Ammon's horn (tissue), 1 donor: ENCODE measurements around the gene ATP9A.
"Not testable (repeated sequence)": the region's sequence is repeated elsewhere in the genome, so short reads cannot be mapped to it uniquely, and the experiment has no call there.

Source experiments
- DNase-seq: peaks from one replicate; pipeline ENCODE4 v3.0.0-alpha.2; 2016; ENCODE audit warnings: low spot score

ATP9A gene

DNA sequence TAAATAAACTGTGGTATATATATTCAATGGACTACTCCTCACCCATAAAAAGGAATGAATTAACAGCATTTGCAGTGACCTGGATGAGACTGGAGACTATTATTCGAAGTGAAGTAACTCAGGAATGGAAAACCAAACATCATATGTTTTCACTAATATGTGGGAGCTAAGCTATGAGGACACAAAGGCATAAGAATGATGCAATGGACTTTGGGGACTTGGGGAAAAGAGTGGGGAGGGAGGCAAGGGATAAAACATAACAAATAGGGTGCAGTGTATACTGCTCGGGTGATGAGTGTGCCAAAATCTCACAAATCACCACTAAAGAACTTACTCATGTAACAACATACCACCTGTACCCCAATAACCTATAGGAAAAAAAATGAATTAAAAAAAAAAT lies 45.2 kb downstream of the ATP9A start:
- DNase-seq = not testable (repeated sequence)

DNA sequence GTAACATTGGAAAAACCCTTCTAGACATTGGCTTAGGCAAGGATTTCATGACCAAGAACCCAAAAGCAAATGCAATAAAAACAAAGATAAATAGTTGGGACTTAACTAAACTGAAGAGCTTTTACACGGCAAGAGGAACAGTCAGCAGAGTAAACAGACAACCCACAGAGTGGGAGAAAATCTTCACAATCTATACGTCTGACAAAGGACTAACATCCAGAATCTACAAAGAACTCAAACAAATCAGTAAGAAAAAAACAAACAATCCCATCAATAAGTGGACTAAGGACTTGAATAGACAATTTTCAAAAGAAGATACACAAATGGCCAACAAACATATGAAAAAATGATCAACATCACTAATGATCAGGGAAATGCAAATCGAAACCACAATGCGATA lies 45.9 kb downstream of the ATP9A start:
- not testable (repeated sequence) for DNase-seq

DNA sequence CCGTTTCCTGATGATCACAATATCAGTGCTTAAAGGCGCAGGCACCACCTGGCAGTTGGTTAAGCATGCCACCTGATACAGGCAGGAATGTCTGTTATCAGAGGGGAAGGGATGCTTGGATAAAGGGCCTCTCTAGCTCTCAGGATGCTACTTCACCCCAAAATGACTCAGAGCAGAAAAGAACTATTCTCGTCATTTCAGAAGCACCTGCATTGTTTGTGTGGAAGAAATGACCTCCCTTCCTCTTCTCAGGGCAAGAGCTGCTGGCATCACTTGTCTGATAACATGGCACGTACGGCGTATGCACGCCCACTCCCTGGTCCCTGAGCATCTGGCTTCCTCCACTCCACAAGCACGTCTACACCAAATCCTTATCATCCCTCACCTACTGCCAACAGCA lies 47.3 kb downstream of the ATP9A start:
- DNase-seq = no peak

DNA sequence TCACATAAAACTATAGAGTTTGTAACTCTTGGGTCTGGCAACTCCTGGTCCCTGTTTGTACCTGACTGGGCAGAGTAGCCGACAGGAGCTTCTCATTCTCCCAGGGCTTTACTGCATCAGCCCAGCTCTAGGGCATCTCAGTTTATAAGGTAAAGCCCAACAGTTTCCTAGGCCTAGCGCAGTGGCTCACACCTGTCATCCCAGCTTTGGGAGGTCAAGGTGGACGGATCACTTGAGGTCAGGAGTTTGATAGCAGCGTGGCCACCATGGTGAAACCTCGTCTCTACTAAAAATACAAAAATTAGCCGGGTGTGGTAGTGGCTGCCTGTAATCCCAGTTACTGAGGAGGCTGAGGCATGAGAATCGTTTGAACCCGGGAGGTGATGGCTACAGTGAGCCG lies 47.8 kb downstream of the ATP9A start:
- DNase-seq = no peak

DNA sequence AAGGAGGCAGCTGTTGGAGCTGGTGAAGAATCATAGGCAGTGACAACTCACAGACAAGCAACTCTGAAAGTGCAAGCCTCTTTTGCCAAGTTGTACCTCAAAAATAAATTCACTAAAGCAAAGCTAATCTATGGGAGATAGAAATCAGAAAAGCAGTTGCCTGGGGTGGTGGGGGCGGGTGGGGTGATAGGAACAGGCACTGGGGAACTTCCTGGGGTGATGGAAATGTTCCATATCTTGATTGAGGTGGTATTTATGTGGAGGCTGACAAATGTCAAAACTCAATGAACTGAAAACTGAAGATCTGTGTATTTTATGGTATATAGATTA lies 52.4 kb downstream of the ATP9A start:
- no peak for DNase-seq

DNA sequence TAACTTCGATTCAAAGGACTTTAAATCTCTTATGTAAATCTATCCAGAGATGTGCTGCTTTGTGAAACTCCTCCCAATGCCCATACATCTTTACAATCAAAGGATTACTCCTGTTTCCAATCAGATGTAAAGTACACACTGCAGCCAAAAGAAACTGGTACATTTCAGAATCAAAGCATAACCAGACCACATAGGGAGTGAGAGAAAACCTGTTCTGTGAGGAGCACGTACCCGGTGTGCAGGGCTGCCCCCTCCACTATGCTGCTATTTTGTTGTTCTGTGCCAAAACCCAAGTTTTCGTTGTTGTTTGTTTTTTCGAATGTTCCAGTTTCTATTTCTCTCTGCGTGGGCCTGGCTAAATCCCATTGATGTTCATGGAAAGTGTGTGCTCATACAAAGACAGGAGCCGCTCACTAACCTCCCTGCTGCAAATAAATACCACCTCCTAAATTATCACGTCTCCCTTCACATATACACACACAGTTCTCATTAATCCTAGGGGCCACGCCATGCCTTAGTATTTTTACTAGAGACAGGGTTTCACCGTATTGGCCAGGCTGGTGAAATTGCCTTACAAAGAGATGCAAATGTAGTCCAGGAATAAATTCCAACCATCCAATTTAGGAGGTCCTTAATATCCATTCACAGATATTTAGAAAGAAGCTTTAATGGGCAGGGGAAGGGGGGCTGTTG lies 52.9 kb downstream of the ATP9A start:
- DNase-seq = no peak

DNA sequence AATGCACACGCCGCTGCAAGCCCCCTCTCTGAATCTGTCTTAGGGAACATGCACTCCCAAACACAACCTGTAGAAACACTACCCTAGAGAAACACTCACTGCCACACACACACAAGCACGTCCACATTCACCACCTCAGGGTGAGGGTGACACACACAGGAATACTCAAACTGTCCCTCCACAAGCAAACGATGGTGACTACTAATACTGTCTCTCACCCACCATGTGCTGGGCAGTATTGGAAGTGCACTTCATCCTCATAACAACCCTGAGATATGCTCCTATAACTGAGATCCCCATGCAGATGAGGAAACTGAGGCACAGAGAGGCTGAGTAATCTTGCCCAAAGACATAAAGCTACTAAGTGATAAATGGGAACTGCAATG lies 55.0 kb downstream of the ATP9A start:
- no peak for DNase-seq

DNA sequence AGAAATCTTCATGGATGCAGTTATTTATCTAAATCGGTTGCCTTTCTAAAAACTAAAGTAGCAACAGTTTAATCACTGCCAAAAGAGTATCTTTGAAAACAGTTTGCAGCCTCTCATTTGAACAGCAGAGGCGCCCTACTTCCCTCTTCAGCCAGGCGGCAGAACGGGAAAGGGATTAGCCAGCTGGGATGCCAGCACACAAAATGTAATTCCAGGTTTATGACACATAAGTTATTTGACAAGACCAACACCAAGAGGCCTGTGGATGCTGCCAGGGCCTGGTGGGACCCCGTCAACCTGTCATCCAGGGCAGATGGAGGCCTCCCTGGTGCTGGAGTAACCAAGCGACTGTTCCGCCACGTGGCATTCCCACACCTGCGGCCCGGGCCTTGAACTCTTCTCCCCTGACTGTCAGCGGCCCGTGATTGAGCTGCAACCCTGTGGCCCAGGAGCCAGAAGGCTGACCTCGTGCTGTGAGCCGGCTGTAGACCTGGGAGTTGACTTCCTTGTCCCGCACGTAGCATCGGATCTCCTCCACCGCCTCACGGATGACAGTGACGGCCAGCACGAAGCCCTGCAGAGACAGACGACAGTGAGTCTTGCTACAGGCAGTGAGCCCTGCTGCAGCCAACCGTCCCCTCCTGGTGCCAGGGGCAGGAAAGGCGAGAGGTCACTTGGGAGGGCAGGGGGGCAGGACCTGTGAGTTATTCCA lies 55.5 kb downstream of the ATP9A start:
- peak; percentile 71 for DNase-seq

DNA sequence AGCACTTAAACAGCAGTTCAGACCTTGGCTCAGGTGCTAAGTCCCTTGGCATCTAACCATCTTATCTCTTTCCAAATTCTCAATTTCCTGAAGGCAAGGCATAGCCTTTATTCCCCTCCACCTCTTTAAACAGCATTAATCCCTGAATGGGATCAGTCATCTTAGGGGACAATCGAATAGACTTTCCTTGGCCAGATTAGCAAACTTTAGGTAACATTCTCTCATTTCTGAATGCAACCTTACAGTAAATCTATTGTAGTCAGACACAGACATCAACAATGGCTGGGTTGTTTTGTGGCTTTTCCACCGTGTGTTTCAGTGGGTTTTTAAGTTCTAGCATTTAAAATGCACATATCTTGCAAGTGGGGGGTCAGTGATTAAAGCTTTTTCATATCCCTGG lies 56.8 kb downstream of the ATP9A start:
- no peak for DNase-seq

DNA sequence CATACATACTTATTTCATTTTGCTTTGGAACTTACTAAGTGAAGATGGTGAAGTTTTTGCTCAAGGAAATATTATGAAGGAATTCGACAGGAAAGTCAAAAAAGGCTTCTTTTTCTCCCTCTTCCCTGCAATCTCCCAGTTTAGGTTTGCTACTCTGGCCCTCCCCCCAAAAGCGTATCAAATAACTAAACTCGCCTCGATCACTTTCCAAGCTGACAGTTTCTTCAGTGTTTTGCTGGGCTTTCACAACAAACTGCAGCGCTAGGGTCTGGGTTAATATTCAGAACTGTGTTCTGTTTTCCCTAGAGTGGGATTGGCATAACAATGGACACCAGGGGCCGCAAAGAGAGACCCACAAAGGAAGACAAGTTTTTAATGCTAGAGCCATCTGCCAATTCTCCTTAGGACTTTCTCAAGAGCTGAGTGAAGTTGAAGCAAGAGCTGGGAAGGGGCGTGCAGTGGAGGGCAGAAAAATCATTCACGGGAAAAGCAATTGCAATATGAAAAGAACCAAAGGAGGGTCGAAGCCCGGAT lies 57.8 kb downstream of the ATP9A start:
- DNase-seq = no peak

DNA sequence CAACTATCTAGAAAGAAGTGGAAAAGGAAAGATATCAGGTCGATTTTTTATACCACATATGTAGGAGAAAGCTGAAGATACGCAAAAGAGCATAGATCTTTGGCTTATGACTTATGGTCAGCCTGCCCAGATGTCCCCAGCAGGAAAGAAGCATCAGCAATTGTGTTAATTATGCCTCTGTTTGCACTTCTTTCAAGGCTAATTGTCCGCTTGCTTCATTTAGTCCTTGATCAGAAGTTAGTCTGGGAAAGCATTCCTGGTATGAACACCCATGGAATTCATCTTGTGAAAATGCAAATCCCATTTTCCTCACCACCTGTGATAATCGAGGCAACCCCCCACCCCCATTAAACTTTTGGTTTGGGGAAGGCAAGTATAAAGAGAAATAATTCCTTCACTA lies 62.8 kb downstream of the ATP9A start:
- no peak for DNase-seq

DNA sequence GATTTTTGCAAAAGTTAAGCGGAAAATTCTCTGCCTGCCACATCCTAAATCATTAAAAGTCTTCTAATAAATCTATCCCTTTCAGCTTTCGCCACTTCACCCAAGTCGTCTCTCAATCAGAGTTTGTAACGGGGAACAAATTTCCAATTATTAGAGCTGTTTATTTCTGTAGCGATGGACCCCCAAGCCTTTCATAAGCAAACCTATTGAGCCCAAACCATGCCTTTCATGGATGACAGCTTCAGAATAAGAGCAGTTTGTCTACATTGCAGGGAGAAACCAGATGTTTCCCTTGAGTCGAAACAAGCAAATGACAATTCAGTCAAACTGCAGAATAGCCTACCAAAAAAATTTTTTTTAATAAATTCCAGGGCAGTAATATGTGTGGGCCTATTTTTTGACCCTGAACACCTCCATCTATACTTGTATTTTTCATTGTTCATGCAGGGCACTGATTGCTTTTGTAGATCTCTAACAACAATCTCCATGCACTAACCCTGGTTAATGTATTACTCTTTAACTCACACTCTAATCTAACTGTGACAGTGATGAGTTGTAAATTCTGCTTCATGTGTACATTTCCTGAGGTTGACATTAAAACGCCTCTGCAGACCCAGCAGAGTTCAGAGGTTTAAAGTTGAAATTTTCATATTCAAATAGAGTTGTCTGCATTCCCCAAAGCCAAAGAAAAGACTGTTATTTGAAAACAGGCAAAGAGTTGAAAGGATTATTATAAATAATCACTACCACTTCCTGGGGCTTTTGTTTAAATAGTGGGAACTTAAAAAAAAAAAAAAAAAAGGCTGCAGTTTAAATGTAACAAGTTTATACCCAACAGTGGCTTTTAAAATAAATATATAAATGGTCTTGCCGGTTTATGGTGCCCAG lies 64.5 kb downstream of the ATP9A start:
- DNase-seq = no peak

DNA sequence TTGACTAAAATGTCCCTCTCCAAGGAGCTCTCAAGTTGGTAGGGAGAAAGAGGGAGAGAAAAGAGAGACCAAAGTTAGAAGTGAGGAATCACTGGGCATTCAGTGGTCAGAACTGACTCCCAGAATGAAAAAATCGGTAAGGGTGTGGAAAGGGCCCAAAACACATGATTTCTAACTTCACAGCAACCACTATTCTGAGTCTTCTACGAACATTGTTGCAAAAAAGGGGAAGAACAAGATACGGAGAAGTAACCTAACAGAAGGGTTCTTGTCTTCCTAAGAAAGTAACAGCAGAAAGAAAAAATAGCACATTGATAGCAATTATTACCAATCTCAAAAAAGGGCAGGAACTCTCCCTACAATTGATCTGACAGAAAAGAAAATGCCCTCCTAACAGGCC lies 65.6 kb downstream of the ATP9A start:
- no peak for DNase-seq

DNA sequence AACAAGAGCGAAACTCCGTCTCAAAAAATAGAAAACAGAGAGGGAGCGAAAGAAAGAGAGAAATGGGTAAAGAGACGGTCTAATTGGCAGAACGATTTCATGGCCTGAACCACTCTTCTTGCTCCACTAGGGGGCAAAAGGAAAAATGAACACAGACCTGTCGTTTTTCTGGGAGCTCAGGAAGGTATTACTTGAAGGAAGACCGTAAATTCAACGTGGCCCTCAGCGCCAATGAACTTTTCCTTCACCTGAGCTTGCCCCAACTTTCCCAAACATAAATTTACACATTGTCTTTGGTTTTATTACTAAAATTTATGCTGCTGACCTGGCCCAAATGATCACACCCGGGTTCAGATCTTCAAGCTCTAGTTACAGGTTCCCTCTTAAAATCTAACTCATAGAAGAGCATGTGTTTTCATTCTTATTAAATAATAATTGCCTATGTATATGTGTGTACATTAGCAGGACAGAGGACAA lies 67.3 kb downstream of the ATP9A start:
- peak; percentile 50 for DNase-seq

DNA sequence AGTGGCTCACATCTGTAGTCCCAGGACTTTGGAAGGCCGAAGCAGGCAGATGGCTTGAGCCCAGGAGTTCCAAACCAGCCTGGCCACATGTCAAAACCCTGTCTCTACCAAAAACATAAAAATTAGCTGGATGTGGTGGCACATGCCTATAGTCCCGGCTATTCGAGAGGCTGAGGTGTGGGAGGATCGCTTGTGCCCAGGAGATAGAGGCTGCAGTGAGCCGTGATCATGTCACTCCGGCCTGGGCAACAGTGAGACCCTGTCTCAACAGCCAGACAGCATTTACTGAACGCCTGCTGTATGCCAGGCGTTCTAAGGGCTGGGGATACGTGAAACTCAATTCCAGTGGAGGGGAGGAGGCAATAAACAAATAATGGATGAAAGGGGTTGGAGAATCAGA lies 69.9 kb downstream of the ATP9A start:
- DNase-seq = no peak

DNA sequence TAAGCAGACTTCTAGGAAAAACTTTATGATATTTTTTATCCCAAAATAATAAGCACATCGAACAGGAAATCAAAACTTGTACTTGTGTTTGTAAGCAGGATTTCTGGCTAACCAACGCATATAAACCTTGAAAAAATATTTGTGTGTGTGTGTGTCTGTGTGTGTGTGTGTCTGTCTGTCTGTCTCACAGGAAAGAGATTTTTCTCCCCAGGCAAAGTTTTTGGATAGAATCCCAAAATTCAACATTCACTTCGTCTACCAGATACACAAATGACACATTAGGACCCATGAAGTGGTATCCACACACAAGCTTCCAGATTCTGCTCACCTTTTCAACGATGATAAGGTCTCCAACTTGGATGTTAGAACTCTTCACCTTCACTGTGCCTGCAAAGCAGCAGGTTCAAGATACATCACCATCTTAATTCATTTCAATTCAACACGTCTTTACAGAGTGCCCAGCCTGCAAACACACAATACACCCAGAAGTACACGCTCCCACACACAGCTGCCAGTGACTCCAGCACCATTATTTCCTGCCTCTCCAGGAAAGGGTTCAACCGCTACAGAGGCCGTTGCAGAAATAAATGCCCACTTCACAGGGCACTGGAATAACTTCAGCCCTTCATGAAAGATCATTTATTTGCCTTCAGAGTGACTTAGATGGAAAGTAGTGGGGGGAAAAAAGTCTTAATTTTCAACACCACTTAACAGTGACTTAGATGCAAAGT lies 70.9 kb downstream of the ATP9A start:
- DNase-seq = no peak

DNA sequence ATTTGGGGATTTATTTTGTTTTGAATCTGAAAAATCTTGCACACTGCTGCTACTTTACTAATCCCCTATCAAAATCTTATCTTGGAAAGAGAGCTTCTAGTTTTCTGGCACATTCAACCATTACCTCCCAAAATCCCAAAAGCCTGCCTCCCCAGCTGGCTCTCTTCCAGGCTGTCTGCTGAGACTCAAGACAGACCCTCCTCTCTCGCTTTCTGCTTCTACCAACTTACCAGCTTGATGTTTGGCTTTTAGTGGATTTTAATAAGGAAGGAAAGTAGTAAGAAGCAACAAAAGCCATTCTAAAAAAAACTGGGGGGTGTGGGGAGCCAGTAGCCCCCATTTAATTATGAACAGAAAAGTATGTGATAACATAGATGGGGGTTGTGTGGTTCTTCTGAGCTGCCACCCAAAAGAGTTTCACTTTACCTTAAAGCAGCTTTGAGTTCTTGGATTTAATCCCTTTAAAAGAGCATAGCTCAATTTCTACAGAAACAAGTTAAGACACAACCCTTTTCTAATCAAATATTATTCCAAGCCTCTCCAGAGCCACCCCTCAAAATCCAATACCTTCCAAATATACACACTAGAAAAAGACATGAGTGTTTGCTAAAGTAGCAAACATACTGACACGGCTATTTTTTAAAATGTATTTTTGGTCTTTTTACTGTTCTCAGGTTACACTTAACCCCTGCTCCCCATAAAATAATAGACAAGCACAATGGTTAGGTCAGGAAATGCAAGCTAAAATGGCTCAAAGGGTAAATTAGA lies 71.7 kb downstream of the ATP9A start:
- no peak for DNase-seq

DNA sequence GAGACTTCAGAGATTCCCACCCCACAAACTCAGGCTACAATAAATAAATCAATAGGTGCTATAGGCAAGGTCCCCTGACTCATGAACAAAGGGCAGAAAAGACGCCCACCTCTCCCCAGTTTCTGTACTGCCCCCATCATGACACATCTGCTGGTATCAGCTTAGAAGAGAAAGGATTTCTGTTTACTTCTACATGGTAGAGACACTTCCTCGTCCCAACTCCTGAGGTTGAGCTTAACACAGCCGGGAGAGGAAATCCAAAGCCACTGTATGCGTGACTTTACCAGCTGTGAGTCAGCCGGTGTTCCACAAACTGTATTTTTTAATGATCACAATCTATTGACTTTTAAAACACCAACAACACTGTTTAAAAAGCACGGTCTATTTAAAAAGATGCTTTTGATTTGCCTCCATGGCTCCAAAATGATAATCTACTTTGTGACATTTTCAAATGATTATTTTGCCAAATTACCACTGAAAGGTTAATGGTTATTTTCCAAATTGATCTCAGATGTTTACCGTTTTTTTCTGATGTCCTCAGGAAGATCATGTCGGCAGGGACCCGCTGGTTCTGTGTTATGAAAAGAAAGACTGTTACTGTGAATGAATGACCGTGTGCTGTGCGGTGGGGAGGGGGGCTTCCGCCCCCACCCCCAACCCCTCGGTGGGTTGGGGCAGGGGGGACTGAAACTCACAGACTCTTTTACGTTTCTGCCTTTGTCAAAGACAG lies 72.5 kb downstream of the ATP9A start:
- no peak for DNase-seq

DNA sequence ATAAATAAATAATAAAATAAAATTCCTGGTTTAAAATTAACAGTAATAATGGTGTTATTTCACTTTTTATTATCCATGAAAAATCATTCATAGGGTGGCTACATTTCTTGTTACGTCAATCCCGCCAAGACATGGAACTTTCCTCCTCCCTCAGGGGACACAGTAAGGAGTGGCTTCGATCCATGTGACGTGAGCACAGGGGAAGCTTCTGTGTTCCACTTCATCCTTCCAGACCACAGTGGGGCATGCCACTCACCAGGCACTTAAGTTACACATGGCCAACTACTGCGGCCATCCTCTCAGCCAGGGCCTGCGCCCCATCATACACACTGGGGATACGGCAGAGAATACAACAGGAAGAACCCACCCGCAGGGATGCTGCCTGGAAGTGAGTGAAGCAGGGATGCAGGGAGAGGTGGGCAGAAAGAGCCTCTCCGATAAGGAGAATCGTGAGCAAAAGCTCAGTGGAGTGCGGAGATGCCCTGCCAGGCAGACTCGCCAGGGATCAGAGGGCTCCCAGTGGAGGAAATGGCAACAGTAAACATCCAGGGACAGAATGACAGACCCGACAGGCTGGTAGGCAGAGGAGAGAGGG lies 75.3 kb downstream of the ATP9A start:
- DNase-seq = no peak

DNA sequence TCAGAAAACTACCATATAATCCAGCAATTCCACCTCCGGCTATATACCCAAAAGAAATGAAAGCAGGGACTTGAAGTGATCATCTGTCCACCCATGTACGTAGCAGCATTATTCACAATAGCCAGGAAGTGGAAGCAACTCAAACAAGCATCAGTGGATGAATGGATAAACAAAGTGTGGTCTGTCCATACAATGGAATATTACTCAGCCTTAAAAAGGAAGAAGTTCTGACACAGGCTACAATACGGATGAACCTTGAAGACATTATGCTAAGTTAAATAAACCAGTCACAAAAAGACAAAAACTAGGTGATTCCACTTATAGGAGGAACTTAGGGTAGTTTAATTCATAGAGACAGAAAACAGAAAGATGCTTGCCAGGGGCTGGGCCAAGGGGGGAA lies 76.5 kb downstream of the ATP9A start:
- no peak for DNase-seq
